ENCODE results near the gene WDR47. TPM values are rescaled to one million over a fixed set of nuclear protein-coding genes. Genes with fewer than 3 reads are reported as not detected.

WDR47 gene
- total and polyA plus RNA-seq, 10 of the 15 experiments (the other 5 are each of a cell fraction or from before 2014, with no cell fraction given), result 2.4 to 9.7 (median 5.9) TPM

GRCh38 chr1:108963052-108963686 is 78.7 kb downstream of the WDR47 start, which contains the start of gene CLCC1:
TSS of gene CLCC1 (minus strand) at chr1:108963484. CDS start at chr1:108950437, 13,047 bp downstream.
- H3K4me3 ChIP-seq, result peak within 1 kb of the TSS; percentile 78
- ATAC-seq (peak; percentile 94), FAIRE-seq (peak; percentile 96), DNase-seq (ENCODE audit: low read depth, low spot score) (peak; percentile 77)
- BruUV-seq (replicated peaks), result no TSS peak
- H3K27me3 ChIP-seq (replicated peaks in 1 of 2; ENCODE audit: control insufficient read depth in 2 of 2, insufficient read depth in 2 of 2, low read length in 1 of 2), result no peaks in the 10 kb centered on the region
- ChIA-PET RAD21 (ENCODE audit: unreplicated experiment) (interaction anchor here (0.7 to 1.4 kb wide), 4 partner anchors 22 to 107 kb away, joined by 3 to 4 read pairs (median 4); no protein-coding TSS in a partner anchor), POLR2A (interaction anchor here (0.7 to 1.4 kb wide), 7 partner anchors 9 to 473 kb away, joined by 3 to 7 read pairs (median 3); partner anchors contain the start of gene WDR47), CTCF (interaction anchor here (0.6 to 1.6 kb wide), 4 partner anchors 10 to 358 kb away, joined by 3 to 6 read pairs (median 4); no protein-coding TSS in a partner anchor), SMC1A (ENCODE audit: uncharacterized antibody, unreplicated experiment) (interaction anchor here (0.7 to 2.4 kb wide), 7 partner anchors 15 to 167 kb away, joined by 3 to 6 read pairs (median 4); partner anchors contain the start of gene WDR47)
- H3K4me2 ChIP-seq (ENCODE audit: control insufficient read depth, insufficient read depth), result peak within 1 kb of the TSS; percentile 96
- H3K27ac ChIP-seq (ENCODE audit: control insufficient read depth, insufficient read depth), result peak within 1 kb of the TSS; percentile 90
- H3K36me3 ChIP-seq (ENCODE audit: control insufficient read depth in 2 of 2, insufficient read depth in 2 of 2, low read length in 1 of 2), result no peaks in the 10 kb centered on the region
- peak within 1 kb of the TSS; percentile 61 for H2AFZ ChIP-seq (ENCODE audit: control insufficient read depth, low read depth, low read length)
- H3K9ac ChIP-seq (ENCODE audit: control insufficient read depth, insufficient read depth, low read length), result peak within 1 kb of the TSS; percentile 85
- under 1% methylated on average over 53 of the region's 72 CpGs for WGBS (ENCODE audit: insufficient coverage, insufficient replicate concordance, low lambda C conversion rate, missing lambda C conversion rate)
- intact Hi-C loops (cut with micrococcal nuclease; ENCODE audit: unreplicated experiment) (loop anchor here (5.0 kb wide), 1 partner anchor 149 kb away; the partner anchor contains the start of gene ELAPOR1), in situ Hi-C loops (cut with MboI) (no loop called here)
- no peaks in the 10 kb centered on the region for H3K9me3 ChIP-seq (replicated peaks; ENCODE audit: control insufficient read depth, insufficient read depth, low read length)
- peaks cover 12% of the 10 kb centered on the region for H3K4me1 ChIP-seq (ENCODE audit: control insufficient read depth, insufficient read depth, low read length)
- H4K20me1 ChIP-seq (ENCODE audit: control insufficient read depth, insufficient read depth), result no peaks in the 10 kb centered on the region
- H3K79me2 ChIP-seq (ENCODE audit: control insufficient read depth, insufficient read depth, low read length), result peaks cover 26% of the 10 kb centered on the region
- no peak; the same call in 1 of the 2 replicates for TF ChIP-seq RBBP5 (conservative IDR thresholded peaks at IDR 0.05)
- peak; percentile 88 for TF ChIP-seq DPF2 (IDR thresholded peaks at IDR 0.05)
- no peak for TF ChIP-seq ZBTB33 (IDR thresholded peaks at IDR 0.05)
- TF ChIP-seq, protein P1, sequence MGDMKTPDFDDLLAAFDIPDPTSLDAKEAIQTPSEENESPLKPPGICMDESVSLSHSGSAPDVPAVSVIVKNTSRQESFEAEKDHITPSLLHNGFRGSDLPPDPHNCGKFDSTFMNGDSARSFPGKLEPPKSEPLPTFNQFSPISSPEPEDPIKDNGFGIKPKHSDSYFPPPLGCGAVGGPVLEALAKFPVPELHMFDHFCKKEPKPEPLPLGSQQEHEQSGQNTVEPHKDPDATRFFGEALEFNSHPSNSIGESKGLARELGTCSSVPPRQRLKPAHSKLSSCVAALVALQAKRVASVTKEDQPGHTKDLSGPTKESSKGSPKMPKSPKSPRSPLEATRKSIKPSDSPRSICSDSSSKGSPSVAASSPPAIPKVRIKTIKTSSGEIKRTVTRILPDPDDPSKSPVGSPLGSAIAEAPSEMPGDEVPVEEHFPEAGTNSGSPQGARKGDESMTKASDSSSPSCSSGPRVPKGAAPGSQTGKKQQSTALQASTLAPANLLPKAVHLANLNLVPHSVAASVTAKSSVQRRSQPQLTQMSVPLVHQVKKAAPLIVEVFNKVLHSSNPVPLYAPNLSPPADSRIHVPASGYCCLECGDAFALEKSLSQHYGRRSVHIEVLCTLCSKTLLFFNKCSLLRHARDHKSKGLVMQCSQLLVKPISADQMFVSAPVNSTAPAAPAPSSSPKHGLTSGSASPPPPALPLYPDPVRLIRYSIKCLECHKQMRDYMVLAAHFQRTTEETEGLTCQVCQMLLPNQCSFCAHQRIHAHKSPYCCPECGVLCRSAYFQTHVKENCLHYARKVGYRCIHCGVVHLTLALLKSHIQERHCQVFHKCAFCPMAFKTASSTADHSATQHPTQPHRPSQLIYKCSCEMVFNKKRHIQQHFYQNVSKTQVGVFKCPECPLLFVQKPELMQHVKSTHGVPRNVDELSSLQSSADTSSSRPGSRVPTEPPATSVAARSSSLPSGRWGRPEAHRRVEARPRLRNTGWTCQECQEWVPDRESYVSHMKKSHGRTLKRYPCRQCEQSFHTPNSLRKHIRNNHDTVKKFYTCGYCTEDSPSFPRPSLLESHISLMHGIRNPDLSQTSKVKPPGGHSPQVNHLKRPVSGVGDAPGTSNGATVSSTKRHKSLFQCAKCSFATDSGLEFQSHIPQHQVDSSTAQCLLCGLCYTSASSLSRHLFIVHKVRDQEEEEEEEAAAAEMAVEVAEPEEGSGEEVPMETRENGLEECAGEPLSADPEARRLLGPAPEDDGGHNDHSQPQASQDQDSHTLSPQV (IDR thresholded peaks at IDR 0.05), result no peak
- TF ChIP-seq CUX1 (IDR thresholded peaks at IDR 0.05; ENCODE audit: insufficient replicate concordance, low read depth, low read length), result no peak
- no peak for TF ChIP-seq NFYA (IDR thresholded peaks at IDR 0.05; ENCODE audit: borderline replicate concordance, low read depth, low read length)
- no peak for TF ChIP-seq ESRRA (IDR thresholded peaks at IDR 0.05; ENCODE audit: low read length)
- no peak; the same call in 1 of the 2 replicates for TF ChIP-seq STAT1 (conservative IDR thresholded peaks at IDR 0.05)
- TF ChIP-seq NR2C2 (IDR thresholded peaks at IDR 0.05; ENCODE audit: borderline replicate concordance, control insufficient read depth, insufficient read length, low read depth), result no peak
- no peak for TF ChIP-seq NFYB (IDR thresholded peaks at IDR 0.05; ENCODE audit: insufficient read depth, low read depth, low read length)
- no peak for TF ChIP-seq ZBED1 (IDR thresholded peaks at IDR 0.05; ENCODE audit: borderline replicate concordance)
